GM12892 (cell line): ENCODE measurements around the gene PSMB2.

Experiments used
- POLR2A ChIP-seq: IDR thresholded peaks from 2 replicates; pipeline ENCODE4 v1.6.1; 2011; ENCODE audit warnings: low read depth, low read length, control low read depth
- POLR2AphosphoS5 ChIP-seq: IDR thresholded peaks from 2 replicates; pipeline ENCODE4 v1.6.1; 2011; ENCODE audit warnings: low read depth, low read length, control low read depth
- TAF1 ChIP-seq: IDR thresholded peaks from 2 replicates; pipeline ENCODE4 v1.6.1; 2011; ENCODE audit warnings: low read depth, mild to moderate bottlenecking, control low read depth, low read length, borderline replicate concordance

DNA sequence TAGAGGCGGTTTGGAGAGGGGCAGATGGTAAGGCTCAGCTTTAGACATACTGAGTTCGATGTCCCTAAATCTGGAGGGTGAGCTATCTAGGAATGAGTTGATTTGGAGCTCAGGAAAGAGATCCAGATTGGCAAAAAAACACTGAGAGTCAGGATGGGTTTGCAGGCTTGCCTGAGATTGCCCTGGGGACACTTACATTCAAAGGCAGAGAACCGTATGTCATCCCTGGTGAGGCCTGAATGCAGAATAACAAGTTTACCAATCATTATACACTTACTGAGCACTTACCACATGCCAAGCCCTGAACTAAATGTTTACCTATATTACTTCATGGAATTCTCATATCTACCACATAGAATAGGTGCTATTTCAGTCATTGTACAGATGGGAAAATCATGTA, 40.7 kb downstream of the PSMB2 start:
- no peak for TF ChIP-seq POLR2AphosphoS5
- TF ChIP-seq POLR2A: no peak
- TF ChIP-seq TAF1: no peak
